ENCODE measurements around the gene PEAR1. TPM values are rescaled to one million over a fixed set of nuclear protein-coding genes. Genes with fewer than 3 reads are reported as not detected.

The PEAR1 gene
- total RNA-seq, 4 donors from 2014 or later, result 11.2 to 21.9 (median 14.4) TPM

DNA sequence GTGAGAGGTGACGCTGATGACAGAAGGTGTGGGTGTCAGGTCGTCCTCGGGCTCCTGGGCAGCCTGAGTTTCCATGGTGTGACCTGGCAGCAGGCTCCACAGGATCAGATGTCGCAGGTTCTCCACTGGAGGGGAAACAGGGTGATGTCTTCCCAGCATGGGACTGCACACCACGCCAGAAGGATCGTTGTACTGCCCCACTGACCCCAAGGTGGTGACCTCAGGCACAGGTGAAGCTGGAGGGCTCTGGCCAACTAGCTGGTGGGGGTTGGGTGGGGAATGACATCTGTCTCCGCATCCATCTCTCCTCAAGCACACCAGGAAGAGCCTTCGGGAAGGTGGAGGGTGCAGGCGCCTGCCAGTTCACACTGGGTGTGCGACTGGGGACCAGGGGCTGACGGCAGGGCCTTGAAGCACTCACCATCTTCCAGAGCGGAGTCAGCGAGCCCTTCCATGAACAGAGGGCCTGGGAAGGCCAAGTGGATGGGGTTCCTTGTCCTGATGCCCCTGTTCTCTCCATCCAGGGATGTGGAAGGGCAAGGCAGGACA, 46.3 kb downstream of the PEAR1 start:
- intact Hi-C loops (cut with DNase I), result no loop called here
- WGBS, 2 donors, result 91 to 94% methylated on average over 7 of the region's 13 CpGs
- no peaks in the 10 kb centered on the region for H3K27me3 ChIP-seq

DNA sequence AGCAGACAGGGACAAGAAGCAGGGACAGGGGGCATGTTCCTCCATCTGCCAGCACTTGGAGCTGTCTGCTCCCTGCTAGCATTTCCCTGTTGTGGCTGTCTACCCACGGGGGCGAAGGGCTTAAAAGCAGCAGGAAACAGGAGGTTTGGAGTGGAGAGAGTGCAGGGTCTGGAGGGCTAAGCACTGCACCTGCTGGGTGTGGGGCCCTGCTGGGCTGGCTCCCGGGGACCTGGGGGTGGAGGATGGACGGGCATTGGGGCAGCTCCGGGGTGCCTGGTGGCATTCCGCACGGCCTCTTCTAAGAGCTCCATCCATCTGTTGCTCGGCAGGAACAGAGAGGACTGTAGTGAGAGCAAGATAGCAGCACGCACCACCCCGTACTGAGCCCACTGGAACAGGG, 48.2 kb downstream of the PEAR1 start:
- no peak for TF ChIP-seq POLR2A (IDR thresholded peaks at IDR 0.05)
- TF ChIP-seq, protein P1, sequence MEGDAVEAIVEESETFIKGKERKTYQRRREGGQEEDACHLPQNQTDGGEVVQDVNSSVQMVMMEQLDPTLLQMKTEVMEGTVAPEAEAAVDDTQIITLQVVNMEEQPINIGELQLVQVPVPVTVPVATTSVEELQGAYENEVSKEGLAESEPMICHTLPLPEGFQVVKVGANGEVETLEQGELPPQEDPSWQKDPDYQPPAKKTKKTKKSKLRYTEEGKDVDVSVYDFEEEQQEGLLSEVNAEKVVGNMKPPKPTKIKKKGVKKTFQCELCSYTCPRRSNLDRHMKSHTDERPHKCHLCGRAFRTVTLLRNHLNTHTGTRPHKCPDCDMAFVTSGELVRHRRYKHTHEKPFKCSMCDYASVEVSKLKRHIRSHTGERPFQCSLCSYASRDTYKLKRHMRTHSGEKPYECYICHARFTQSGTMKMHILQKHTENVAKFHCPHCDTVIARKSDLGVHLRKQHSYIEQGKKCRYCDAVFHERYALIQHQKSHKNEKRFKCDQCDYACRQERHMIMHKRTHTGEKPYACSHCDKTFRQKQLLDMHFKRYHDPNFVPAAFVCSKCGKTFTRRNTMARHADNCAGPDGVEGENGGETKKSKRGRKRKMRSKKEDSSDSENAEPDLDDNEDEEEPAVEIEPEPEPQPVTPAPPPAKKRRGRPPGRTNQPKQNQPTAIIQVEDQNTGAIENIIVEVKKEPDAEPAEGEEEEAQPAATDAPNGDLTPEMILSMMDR (IDR thresholded peaks at IDR 0.05), result no peak
- Histone ChIP-seq H3K27ac (no peak overlapping the region), H3K4me1 (peaks cover 0 to 5% of the 10 kb centered on the region in 2 donors), H3K36me3 (peaks cover 58 to 73% of the 10 kb centered on the region in 2 donors), H3K27me3 (no peaks in the 10 kb centered on the region), H3K4me3 (replicated peaks in 1 of 3) (no peak overlapping the region), H3K9me3 (no peaks in the 10 kb centered on the region)
- intact Hi-C loops (cut with DNase I), result no loop called here
- WGBS, 2 donors, result 90 to 93% methylated on average over 9 to 10 of the region's 10 CpGs
- DNase-seq, result no peak

More for the DNA sequence above, 46.3 kb downstream of the PEAR1 start:
- TF ChIP-seq, protein P1 (IDR thresholded peaks at IDR 0.05), result no peak
- no peak for TF ChIP-seq POLR2A (IDR thresholded peaks at IDR 0.05)
- H3K27ac ChIP-seq, result no peak overlapping the region
- DNase-seq, result no peak
- no peaks in the 10 kb centered on the region for H3K9me3 ChIP-seq
- H3K36me3 ChIP-seq, result peaks cover 54 to 57% of the 10 kb centered on the region in 2 donors
- H3K4me1 ChIP-seq, result no peaks in the 10 kb centered on the region
- no peak overlapping the region for H3K4me3 ChIP-seq (replicated peaks in 1 of 3)

DNA sequence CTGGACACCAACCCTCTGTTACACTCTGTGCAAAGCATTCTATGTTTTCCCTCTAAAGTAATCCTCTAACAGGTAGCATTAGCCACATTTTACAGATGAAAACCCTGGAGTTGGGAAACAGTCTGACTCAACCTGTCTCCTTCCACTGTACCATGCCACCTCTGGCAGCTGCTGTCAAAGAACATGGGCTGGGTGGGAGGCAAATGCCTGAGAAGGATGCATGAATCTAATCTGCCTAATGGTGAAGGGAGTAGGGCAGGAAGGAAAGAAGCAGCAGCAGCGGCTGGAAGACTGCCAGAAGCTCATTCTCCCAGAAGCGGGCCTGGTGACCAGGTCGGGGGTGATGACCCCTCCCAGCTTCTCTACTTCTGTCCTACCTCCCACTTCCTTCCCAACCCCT, 48.7 kb downstream of the PEAR1 start:
- H3K27ac ChIP-seq, result no peak overlapping the region
- H3K36me3 ChIP-seq, result peaks cover 62 to 76% of the 10 kb centered on the region in 2 donors
- TF ChIP-seq, protein P1 (IDR thresholded peaks at IDR 0.05), result no peak
- no peak for TF ChIP-seq POLR2A (IDR thresholded peaks at IDR 0.05)
- no peaks in the 10 kb centered on the region for H3K27me3 ChIP-seq
- no peaks in the 10 kb centered on the region for H3K9me3 ChIP-seq
- peaks cover 0 to 5% of the 10 kb centered on the region in 2 donors for H3K4me1 ChIP-seq
- DNase-seq, result no peak
- intact Hi-C loops (cut with DNase I), result no loop called here
- H3K4me3 ChIP-seq (replicated peaks in 1 of 3), result no peak overlapping the region
- 81 to 84% methylated on average over 3 of the region's 3 CpGs for WGBS, 2 donors

DNA sequence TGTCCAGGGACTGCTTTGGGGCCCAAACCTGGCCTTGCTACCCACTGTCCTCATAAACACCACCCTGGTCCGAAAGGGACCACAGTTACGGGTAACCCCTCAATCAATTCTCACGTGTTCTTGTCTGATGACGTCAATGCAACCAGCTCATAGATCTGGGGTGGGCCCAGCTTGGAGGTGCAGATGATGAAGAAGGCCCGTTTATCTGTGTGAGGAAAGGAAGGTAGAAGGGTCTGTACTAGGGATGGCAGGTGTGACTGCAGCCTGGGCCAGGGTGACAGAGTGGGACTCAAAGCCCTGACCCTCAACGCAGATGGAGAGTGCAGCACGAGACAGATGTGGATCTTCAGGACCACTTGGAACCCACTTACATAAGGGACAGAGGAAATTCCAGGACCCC, 49.1 kb downstream of the PEAR1 start:
- no peaks in the 10 kb centered on the region for H3K9me3 ChIP-seq
- intact Hi-C loops (cut with DNase I), result no loop called here
- peaks cover 0 to 5% of the 10 kb centered on the region in 2 donors for H3K4me1 ChIP-seq
- no peak overlapping the region for H3K4me3 ChIP-seq (replicated peaks in 1 of 3)
- 90 to 93% methylated on average over 7 of the region's 7 CpGs for WGBS, 2 donors
- no peak for DNase-seq
- no peak overlapping the region for H3K27ac ChIP-seq
- peaks cover 62 to 76% of the 10 kb centered on the region in 2 donors for H3K36me3 ChIP-seq
- TF ChIP-seq, protein P1 (IDR thresholded peaks at IDR 0.05), result no peak
- no peak for TF ChIP-seq POLR2A (IDR thresholded peaks at IDR 0.05)
- no peaks in the 10 kb centered on the region for H3K27me3 ChIP-seq

DNA sequence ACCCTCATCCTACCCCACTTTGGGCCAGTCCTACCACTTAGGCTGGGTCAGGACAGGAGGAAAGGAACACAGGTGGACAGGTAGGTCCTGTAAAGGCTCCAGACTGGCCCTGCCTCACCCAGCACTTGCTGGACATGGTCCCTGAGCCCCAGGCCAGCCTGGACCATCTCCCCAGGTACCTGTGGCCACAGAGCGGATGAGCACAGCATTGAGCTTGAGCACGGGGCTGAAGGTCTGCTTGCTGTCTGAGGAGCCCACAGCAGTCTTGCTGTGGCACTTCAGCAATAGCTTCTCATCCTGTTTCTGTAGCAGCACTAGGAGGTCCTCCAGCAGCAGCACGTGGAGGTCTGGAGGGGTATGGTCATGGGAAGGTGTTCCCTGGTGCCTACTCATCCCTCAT, 50.2 kb downstream of the PEAR1 start:
- Histone ChIP-seq H3K9me3 (no peaks in the 10 kb centered on the region), H3K27ac (no peak overlapping the region), H3K4me3 (replicated peaks in 1 of 3) (no peak overlapping the region), H3K27me3 (no peaks in the 10 kb centered on the region), H3K4me1 (peaks cover 0 to 5% of the 10 kb centered on the region in 2 donors), H3K36me3 (peaks cover 64 to 78% of the 10 kb centered on the region in 2 donors)
- TF ChIP-seq, protein P1 (IDR thresholded peaks at IDR 0.05), result no peak
- 88 to 90% methylated on average over 1 to 2 of the region's 3 CpGs for WGBS, 2 donors
- no peak for DNase-seq
- intact Hi-C loops (cut with DNase I), result no loop called here

Measured in thyroid gland (tissue), 4 donors.